GM12878 (cell line): ENCODE results near the gene PRSS36. TPM values are rescaled to one million over a fixed set of nuclear protein-coding genes. Genes with fewer than 3 reads are reported as not detected.

Experiments used
- ATAC-seq: fragments of 200-7000 bp; cut with Tn5 transposase; 3 replicates; pipeline ENCODE4 v1.9.1; 2020; ENCODE audit warnings: mild to moderate bottlenecking, moderate library complexity
- BruUV-seq: library from RNA; stranded (reverse); fragments of 400-500 nt; replicated peaks from 2 replicates; lab custom pipeline; 2021; lab: Mats Ljungman, UMichigan
- CTCF ChIA-PET: fragments of 300-600 bp; sonication (Branson Sonifier 250); formaldehyde crosslinking; extraction: SDS; loops from one replicate; lab custom pipeline; 2021; ENCODE audit warnings: inconsistent platforms; lab: Yijun Ruan, JAX
- POLR2A ChIA-PET: fragments of 350-600 bp; formaldehyde crosslinking; extraction: SDS; loops from one replicate; lab custom pipeline; 2021; ENCODE audit warnings: inconsistent platforms; lab: Charles Lee
- RAD21 ChIA-PET: fragments of 300-600 bp; sonication (Branson Sonifier 250); formaldehyde crosslinking; loops from one replicate; lab custom pipeline; 2023; ENCODE audit warnings: antibody characterized with exemption; ENCODE audit not compliant: unreplicated experiment; lab: Charles Lee
- SMC1A ChIA-PET: fragments of 300-600 bp; sonication (Branson Sonifier 250); formaldehyde crosslinking; loops from one replicate; lab custom pipeline; 2023; ENCODE audit not compliant: unreplicated experiment, uncharacterized antibody; lab: Charles Lee
- DNase-seq: peaks from one replicate; pipeline ENCODE4 v3.0.0-alpha.2; 2011; ENCODE audit warnings: low read depth, low spot score
- FAIRE-seq: peaks from 3 replicates; lab custom pipeline; 2011; peaks lifted over from hg19 to GRCh38; lab: Jason Lieb, UNC
- H2AFZ ChIP-seq: 2 replicates; pipeline ENCODE4 v1.6.0; 2011; ENCODE audit warnings: low read depth, low read length, control low read depth; ENCODE audit not compliant: control insufficient read depth
- H3K27ac ChIP-seq: 2 replicates; pipeline ENCODE4 v1.5.1; 2011; ENCODE audit warnings: control low read depth; ENCODE audit not compliant: control insufficient read depth, insufficient read depth
- H3K27me3 ChIP-seq, 2 experiments: replicated peaks in 1 of 2; 2 replicates each; pipeline versions ENCODE4 v1.6.0 to v1.6.1; 2011; ENCODE audit warnings: low read length in 1 of 2; ENCODE audit not compliant: control insufficient read depth in 2 of 2, insufficient read depth in 2 of 2
- H3K36me3 ChIP-seq, 2 experiments: 2 replicates each; pipeline ENCODE4 v1.5.1; 2011; ENCODE audit warnings: low read length in 1 of 2; ENCODE audit not compliant: control insufficient read depth in 2 of 2, insufficient read depth in 2 of 2
- H3K4me1 ChIP-seq: 2 replicates; pipeline ENCODE4 v1.6.1; 2011; ENCODE audit warnings: mild to moderate bottlenecking, low read length, moderate library complexity, mixed read lengths; ENCODE audit not compliant: control insufficient read depth, insufficient read depth
- H3K4me2 ChIP-seq: 2 replicates; pipeline ENCODE4 v1.6.0; 2011; ENCODE audit warnings: control low read depth; ENCODE audit not compliant: control insufficient read depth, insufficient read depth
- H3K4me3 ChIP-seq: fragments of 200-600 bp; sonication (generic); 2 replicates; pipeline ENCODE4 v1.5.1; 2016
- H3K79me2 ChIP-seq: 2 replicates; pipeline ENCODE4 v1.6.0; 2011; ENCODE audit warnings: low read length; ENCODE audit not compliant: control insufficient read depth, insufficient read depth
- H3K9ac ChIP-seq: 2 replicates; pipeline ENCODE4 v1.8.0; 2011; ENCODE audit warnings: low read length, control low read depth, mixed read lengths; ENCODE audit not compliant: control insufficient read depth, insufficient read depth
- H3K9me3 ChIP-seq: replicated peaks from 3 replicates; pipeline ENCODE4 v1.5.1; 2011; ENCODE audit warnings: mild to moderate bottlenecking, low read length; ENCODE audit not compliant: control insufficient read depth, insufficient read depth
- H4K20me1 ChIP-seq: 2 replicates; pipeline ENCODE4 v1.6.0; 2011; ENCODE audit not compliant: control insufficient read depth, insufficient read depth
- BCL3 ChIP-seq: IDR thresholded peaks from 2 replicates; pipeline ENCODE4 v1.6.1; 2011; ENCODE audit warnings: borderline replicate concordance, low read depth, mild to moderate bottlenecking, moderate library complexity, low read length; ENCODE audit not compliant: insufficient read depth, poor library complexity, severe bottlenecking
- FOXM1 ChIP-seq: IDR thresholded peaks from 2 replicates; pipeline ENCODE4 v1.6.1; 2012; ENCODE audit warnings: low read depth, mild to moderate bottlenecking, inconsistent platforms, low read length, moderate library complexity
- GABPA ChIP-seq: IDR thresholded peaks from 2 replicates; pipeline ENCODE4 v1.6.1; 2014; ENCODE audit warnings: antibody characterized with exemption, low read depth, mild to moderate bottlenecking, inconsistent platforms
- KLF5 ChIP-seq: fragments of 450-650 bp; IDR thresholded peaks from 2 replicates; pipeline ENCODE4 v1.6.1; 2014; ENCODE audit warnings: mild to moderate bottlenecking; ENCODE audit not compliant: partially characterized antibody
- NFXL1 ChIP-seq: fragments of 450-650 bp; IDR thresholded peaks from 2 replicates; pipeline ENCODE4 v1.6.1; 2017; ENCODE audit warnings: antibody characterized with exemption, mild to moderate bottlenecking, borderline replicate concordance
- PAX8 ChIP-seq: fragments of 450-650 bp; IDR thresholded peaks from 2 replicates; pipeline ENCODE4 v1.6.1; 2017; ENCODE audit warnings: mild to moderate bottlenecking, moderate library complexity
- POLR2A ChIP-seq: IDR thresholded peaks from 2 replicates; pipeline ENCODE4 v1.6.1; 2011; ENCODE audit warnings: low read depth, mild to moderate bottlenecking, low read length
- POLR2AphosphoS2 ChIP-seq: IDR thresholded peaks from 2 replicates; pipeline ENCODE4 v1.6.1; 2011; ENCODE audit warnings: low read depth, mild to moderate bottlenecking, low read length, improper control_type of control experiment, moderate library complexity
- RB1 ChIP-seq: fragments of 450-650 bp; formaldehyde crosslinking; IDR thresholded peaks from 2 replicates; pipeline ENCODE4 v1.6.1; 2017; ENCODE audit warnings: mild to moderate bottlenecking, borderline replicate concordance
- SRF ChIP-seq, 2 experiments: IDR thresholded peaks; 2 replicates each; pipeline ENCODE4 v1.6.1; 2011; ENCODE audit warnings: low read depth in 2 of 2, low read length in 2 of 2, mild to moderate bottlenecking in 1 of 2, moderate library complexity in 1 of 2
- ZNF217 ChIP-seq: fragments of 450-650 bp; IDR thresholded peaks from 2 replicates; pipeline ENCODE4 v1.6.1; 2017; ENCODE audit warnings: antibody characterized with exemption, mild to moderate bottlenecking
- WGBS: methylation state at CpG from one replicate; pipeline ENCODE4 v1.1.6; 2016; ENCODE audit warnings: low lambda C conversion rate; ENCODE audit not compliant: insufficient replicate concordance, insufficient coverage; ENCODE audit errors: missing lambda C conversion rate; 5-methylcytosine and 5-hydroxymethylcytosine counted together
- in situ Hi-C: fragments of 300-500 bp; cut with MboI; formaldehyde crosslinking; loops from 9 replicates; pipeline ENCODE4 v1.14.3; 2018; ENCODE audit warnings: mixed read lengths
- intact Hi-C: fragments of 100-400 bp; cut with micrococcal nuclease; formaldehyde crosslinking; loops from one replicate; pipeline ENCODE4 v1.14.2; 2022; ENCODE audit not compliant: unreplicated experiment
- polyA plus RNA-seq, 11 experiments: library from polyadenylated mRNA; depleted of rRNA in 4 of 11; unstranded in 6 of 11; stranded (reverse) in 5 of 11; fragments of >200 nt; fragmentation: Nextera tagmentation in 4 of 11; fragmentation: Illumina TruSeq in 1 of 11; extraction: Ambion mirVana in 4 of 11; extraction: Trizol in 1 of 11; gene quantifications; 1 replicate in 1 of 11; 2 replicates in 10 of 11; pipeline versions ENCODE4 v1.2.1 to v1.2.3, GENCODE V29; 2011 to 2016; ENCODE audit warnings: inconsistent platforms in 2 of 11, missing spikeins in 2 of 11, low read depth in 1 of 11
- total RNA-seq, 4 experiments: library from RNA; depleted of rRNA in 3 of 4; stranded (reverse); fragments of >200 nt in 3 of 4; fragmentation: Illumina TruSeq in 1 of 4; extraction: Trizol in 1 of 4; gene quantifications; 2 replicates each; pipeline versions ENCODE4 v1.2.1 to v1.2.3, GENCODE V29; 2013 to 2021
- TF ChIP-seq, protein P1 (sequence below): IDR thresholded peaks from 2 replicates; pipeline ENCODE4 v1.6.1; 2012; ENCODE audit warnings: low read depth, low read length, improper control_type of control experiment

Gene PRSS36
- total and polyA plus RNA-seq, 10 of the 15 experiments (the other 5 are each of a cell fraction or from before 2014, with no cell fraction given): 0.11 to 1.1 (median 0.17) TPM; not detected in 3

- H3K27me3 ChIP-seq: no peaks in the 10 kb centered on the region
- no peak overlapping the region for H3K4me3 ChIP-seq
- FAIRE-seq: no peak
- ChIA-PET POLR2A (no interaction called here), RAD21 (no interaction called here), SMC1A (no interaction called here), CTCF (interaction anchor here (1.6 kb wide), 1 partner anchor 30 kb away, joined by 7 read pairs; no protein-coding TSS in a partner anchor)
- no peaks in the 10 kb centered on the region for H3K9me3 ChIP-seq
- intact Hi-C loops: loop anchor here (10.0 kb wide), 1 partner anchor 762 kb away; the partner anchor contains the start of gene ZNF267
- H4K20me1 ChIP-seq: no peaks in the 10 kb centered on the region
- no peak for TF ChIP-seq NFXL1
- TF ChIP-seq KLF5: no peak
- TF ChIP-seq POLR2AphosphoS2: no peak
- TF ChIP-seq, protein P1, sequence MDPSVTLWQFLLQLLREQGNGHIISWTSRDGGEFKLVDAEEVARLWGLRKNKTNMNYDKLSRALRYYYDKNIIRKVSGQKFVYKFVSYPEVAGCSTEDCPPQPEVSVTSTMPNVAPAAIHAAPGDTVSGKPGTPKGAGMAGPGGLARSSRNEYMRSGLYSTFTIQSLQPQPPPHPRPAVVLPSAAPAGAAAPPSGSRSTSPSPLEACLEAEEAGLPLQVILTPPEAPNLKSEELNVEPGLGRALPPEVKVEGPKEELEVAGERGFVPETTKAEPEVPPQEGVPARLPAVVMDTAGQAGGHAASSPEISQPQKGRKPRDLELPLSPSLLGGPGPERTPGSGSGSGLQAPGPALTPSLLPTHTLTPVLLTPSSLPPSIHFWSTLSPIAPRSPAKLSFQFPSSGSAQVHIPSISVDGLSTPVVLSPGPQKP: no peak
- no peak for TF ChIP-seq POLR2A
- no peak for TF ChIP-seq GABPA
- no peak for TF ChIP-seq PAX8
- TF ChIP-seq FOXM1: no peak
- TF ChIP-seq SRF (IDR thresholded peaks at IDR 0.05; ENCODE audit: low read depth in 2 of 2, low read length in 2 of 2): no peak
- TF ChIP-seq BCL3: no peak
- no peak for TF ChIP-seq ZNF217
- no peak for TF ChIP-seq RB1
- no peak overlapping the region for H3K27ac ChIP-seq
- H3K9ac ChIP-seq: no peak overlapping the region
- H3K36me3 ChIP-seq: peaks cover 0 to 4% of the 10 kb centered on the region in 2 experiments; a peak in 3 of 4 replicates
- peaks cover 13% of the 10 kb centered on the region for H3K79me2 ChIP-seq
- H3K4me1 ChIP-seq: peaks cover 11% of the 10 kb centered on the region
- in situ Hi-C loops: loop anchor here (10.0 kb wide), 1 partner anchor 762 kb away; the partner anchor contains the start of gene ZNF267
- H3K4me2 ChIP-seq: no peak overlapping the region
- no TSS peak for BruUV-seq
- no peak for DNase-seq
- WGBS: 100% methylated on average over 2 of the region's 2 CpGs
- ATAC-seq: no peak
- H2AFZ ChIP-seq: no peak overlapping the region
Observed at GRCh38 chr16:31112711-31113110, 37.2 kb downstream of the PRSS36 start.
